GM23338 (cell line): ENCODE measurements around the gene HS6ST3. TPM values are rescaled to one million over a fixed set of nuclear protein-coding genes. Genes with fewer than 3 reads are reported as not detected.

Experiments
- ETS1 ChIP-seq: IDR thresholded peaks from 2 replicates; pipeline ENCODE4 v1.6.1; 2016; ENCODE audit warnings: antibody characterized with exemption
- POLR2AphosphoS5 ChIP-seq: IDR thresholded peaks from 2 replicates; pipeline ENCODE4 v1.6.1; 2016; ENCODE audit warnings: antibody characterized with exemption, low read depth
- REST ChIP-seq: IDR thresholded peaks from one replicate; pipeline ENCODE4 v1.6.1; 2018; ENCODE audit warnings: antibody characterized with exemption; ENCODE audit not compliant: unreplicated experiment
- STAT1 ChIP-seq: IDR thresholded peaks from one replicate; pipeline ENCODE4 v1.6.1; 2016; ENCODE audit warnings: antibody characterized with exemption; ENCODE audit not compliant: unreplicated experiment
- ZNF114 ChIP-seq: fragments of 250-450 bp; sonication (Bioruptor Pico); IDR thresholded peaks from 2 replicates; pipeline ENCODE4 v1.5.0; 2020; ENCODE audit warnings: mild to moderate bottlenecking, moderate library complexity
- polyA plus RNA-seq: library from polyadenylated mRNA; unstranded; fragments of >200 nt; fragmentation: Nextera tagmentation; extraction: Ambion mirVana; gene quantifications from 2 replicates; pipeline ENCODE4 v1.2.1, GENCODE V29; 2016
- total RNA-seq: library from RNA; depleted of rRNA; stranded (reverse); fragments of >200 nt; shearing (Covaris generic); gene quantifications from 2 replicates; pipeline ENCODE4 v1.2.3, GENCODE V29; 2014
- TF ChIP-seq, protein P1 (sequence below): fragments of 250-450 bp; sonication (Bioruptor Pico); IDR thresholded peaks from 2 replicates; pipeline ENCODE4 v1.5.0; 2020; ENCODE audit warnings: mild to moderate bottlenecking, moderate library complexity

HS6ST3 gene
- total and polyA plus RNA-seq, 2 experiments from 2014 or later: 0.52 to 0.80 TPM

DNA sequence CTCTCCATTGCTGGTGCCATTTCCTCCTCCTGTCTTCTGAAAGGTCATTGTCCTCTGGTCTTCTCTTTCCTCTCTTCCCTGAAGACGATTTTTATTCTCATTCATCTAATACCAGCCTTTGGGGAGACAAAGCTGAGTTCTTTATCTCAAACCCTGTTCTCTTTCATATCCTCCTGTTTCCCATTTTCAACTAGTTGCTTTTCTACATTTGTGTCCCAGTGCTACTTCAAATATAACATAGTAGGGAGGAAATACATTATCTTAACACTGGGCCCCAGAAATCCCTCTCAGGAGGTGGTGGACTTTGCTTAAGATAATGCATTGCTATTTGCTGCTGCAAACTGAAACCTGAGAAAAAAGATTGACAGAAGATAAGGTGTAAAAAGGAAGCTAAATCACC is 159.1 kb downstream of the HS6ST3 start (continued):
- TF ChIP-seq, protein P1, sequence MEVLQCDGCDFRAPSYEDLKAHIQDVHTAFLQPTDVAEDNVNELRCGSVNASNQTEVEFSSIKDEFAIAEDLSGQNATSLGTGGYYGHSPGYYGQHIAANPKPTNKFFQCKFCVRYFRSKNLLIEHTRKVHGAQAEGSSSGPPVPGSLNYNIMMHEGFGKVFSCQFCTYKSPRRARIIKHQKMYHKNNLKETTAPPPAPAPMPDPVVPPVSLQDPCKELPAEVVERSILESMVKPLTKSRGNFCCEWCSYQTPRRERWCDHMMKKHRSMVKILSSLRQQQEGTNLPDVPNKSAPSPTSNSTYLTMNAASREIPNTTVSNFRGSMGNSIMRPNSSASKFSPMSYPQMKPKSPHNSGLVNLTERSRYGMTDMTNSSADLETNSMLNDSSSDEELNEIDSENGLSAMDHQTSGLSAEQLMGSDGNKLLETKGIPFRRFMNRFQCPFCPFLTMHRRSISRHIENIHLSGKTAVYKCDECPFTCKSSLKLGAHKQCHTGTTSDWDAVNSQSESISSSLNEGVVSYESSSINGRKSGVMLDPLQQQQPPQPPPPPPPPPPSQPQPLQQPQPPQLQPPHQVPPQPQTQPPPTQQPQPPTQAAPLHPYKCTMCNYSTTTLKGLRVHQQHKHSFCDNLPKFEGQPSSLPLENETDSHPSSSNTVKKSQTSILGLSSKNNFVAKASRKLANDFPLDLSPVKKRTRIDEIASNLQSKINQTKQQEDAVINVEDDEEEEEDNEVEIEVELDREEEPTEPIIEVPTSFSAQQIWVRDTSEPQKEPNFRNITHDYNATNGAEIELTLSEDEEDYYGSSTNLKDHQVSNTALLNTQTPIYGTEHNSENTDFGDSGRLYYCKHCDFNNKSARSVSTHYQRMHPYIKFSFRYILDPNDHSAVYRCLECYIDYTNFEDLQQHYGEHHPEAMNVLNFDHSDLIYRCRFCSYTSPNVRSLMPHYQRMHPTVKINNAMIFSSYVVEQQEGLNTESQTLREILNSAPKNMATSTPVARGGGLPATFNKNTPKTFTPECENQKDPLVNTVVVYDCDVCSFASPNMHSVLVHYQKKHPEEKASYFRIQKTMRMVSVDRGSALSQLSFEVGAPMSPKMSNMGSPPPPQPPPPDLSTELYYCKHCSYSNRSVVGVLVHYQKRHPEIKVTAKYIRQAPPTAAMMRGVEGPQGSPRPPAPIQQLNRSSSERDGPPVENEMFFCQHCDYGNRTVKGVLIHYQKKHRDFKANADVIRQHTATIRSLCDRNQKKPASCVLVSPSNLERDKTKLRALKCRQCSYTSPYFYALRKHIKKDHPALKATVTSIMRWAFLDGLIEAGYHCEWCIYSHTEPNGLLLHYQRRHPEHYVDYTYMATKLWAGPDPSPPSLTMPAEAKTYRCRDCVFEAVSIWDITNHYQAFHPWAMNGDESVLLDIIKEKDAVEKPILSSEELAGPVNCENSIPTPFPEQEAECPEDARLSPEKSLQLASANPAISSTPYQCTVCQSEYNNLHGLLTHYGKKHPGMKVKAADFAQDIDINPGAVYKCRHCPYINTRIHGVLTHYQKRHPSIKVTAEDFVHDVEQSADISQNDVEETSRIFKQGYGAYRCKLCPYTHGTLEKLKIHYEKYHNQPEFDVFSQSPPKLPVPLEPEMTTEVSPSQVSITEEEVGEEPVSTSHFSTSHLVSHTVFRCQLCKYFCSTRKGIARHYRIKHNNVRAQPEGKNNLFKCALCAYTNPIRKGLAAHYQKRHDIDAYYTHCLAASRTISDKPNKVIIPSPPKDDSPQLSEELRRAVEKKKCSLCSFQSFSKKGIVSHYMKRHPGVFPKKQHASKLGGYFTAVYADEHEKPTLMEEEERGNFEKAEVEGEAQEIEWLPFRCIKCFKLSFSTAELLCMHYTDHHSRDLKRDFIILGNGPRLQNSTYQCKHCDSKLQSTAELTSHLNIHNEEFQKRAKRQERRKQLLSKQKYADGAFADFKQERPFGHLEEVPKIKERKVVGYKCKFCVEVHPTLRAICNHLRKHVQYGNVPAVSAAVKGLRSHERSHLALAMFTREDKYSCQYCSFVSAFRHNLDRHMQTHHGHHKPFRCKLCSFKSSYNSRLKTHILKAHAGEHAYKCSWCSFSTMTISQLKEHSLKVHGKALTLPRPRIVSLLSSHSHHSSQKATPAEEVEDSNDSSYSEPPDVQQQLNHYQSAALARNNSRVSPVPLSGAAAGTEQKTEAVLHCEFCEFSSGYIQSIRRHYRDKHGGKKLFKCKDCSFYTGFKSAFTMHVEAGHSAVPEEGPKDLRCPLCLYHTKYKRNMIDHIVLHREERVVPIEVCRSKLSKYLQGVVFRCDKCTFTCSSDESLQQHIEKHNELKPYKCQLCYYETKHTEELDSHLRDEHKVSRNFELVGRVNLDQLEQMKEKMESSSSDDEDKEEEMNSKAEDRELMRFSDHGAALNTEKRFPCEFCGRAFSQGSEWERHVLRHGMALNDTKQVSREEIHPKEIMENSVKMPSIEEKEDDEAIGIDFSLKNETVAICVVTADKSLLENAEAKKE (CRISPR knock-in tag): no peak
- no peak for TF ChIP-seq STAT1
- no peak for TF ChIP-seq POLR2AphosphoS5
- no peak for TF ChIP-seq REST
- no peak for TF ChIP-seq ETS1
- TF ChIP-seq ZNF114 (CRISPR knock-in tag): no peak
